Mucosa of gallbladder (tissue), 1 donor: ENCODE data around the gene GRK5. TPM values are rescaled to one million over a fixed set of nuclear protein-coding genes. Genes with fewer than 3 reads are reported as not detected.

Experiments
- DNase-seq: peaks from one replicate; pipeline ENCODE4 v3.0.0-alpha.2; 2020; ENCODE audit warnings: low spot score
- total RNA-seq: library from RNA; stranded (reverse); gene quantifications from one replicate; pipeline ENCODE4 v1.2.1, GENCODE V29; 2021
- donor health status: DM: no; HTN: no; CAD: no.

Gene GRK5
- total RNA-seq, 1 donor from 2014 or later = 21.1 TPM

- no peak for DNase-seq
These were observed 90.0 kb downstream of the GRK5 start for GRCh38 chr10:119297207-119297968.

- no peak for DNase-seq
These were observed 91.4 kb downstream of the GRK5 start for GRCh38 chr10:119298810-119299209.

- no peak for DNase-seq
These were observed 92.2 kb downstream of the GRK5 start for GRCh38 chr10:119299531-119299930.

GRCh38 chr10:119301397-119301796 is 94.0 kb downstream of the GRK5 start:
- no peak for DNase-seq

GRCh38 chr10:119302172-119302571 is 94.8 kb downstream of the GRK5 start:
- no peak for DNase-seq

GRCh38 chr10:119302591-119303253 is 95.4 kb downstream of the GRK5 start:
- no peak for DNase-seq

- no peak for DNase-seq
These were observed 96.5 kb downstream of the GRK5 start for GRCh38 chr10:119303886-119304285.

GRCh38 chr10:119304541-119304940 is 97.2 kb downstream of the GRK5 start:
- no peak for DNase-seq

- peak; percentile 42 for DNase-seq
These were observed 98.6 kb downstream of the GRK5 start for GRCh38 chr10:119305860-119306513.

- DNase-seq = no peak
These were observed 99.2 kb downstream of the GRK5 start for GRCh38 chr10:119306514-119306951.

- DNase-seq = no peak
These were observed 99.6 kb downstream of the GRK5 start for GRCh38 chr10:119306986-119307392.

- DNase-seq = no peak
These were observed 100.7 kb downstream of the GRK5 start for GRCh38 chr10:119308089-119308488.

- DNase-seq = no peak
These were observed 101.4 kb downstream of the GRK5 start for GRCh38 chr10:119308551-119309422.

GRCh38 chr10:119309423-119309770 is 102.0 kb downstream of the GRK5 start:
- no peak for DNase-seq

- no peak for DNase-seq
These were observed 103.4 kb downstream of the GRK5 start for GRCh38 chr10:119310806-119311205.

- DNase-seq = no peak
These were observed 104.9 kb downstream of the GRK5 start for GRCh38 chr10:119312241-119312640.

- DNase-seq = no peak
These were observed 105.7 kb downstream of the GRK5 start for GRCh38 chr10:119313024-119313423.

GRCh38 chr10:119313644-119314043 is 106.3 kb downstream of the GRK5 start:
- DNase-seq = no peak

GRCh38 chr10:119314061-119314460 is 106.7 kb downstream of the GRK5 start:
- no peak for DNase-seq

GRCh38 chr10:119314486-119314885 is 107.1 kb downstream of the GRK5 start:
- DNase-seq = no peak

- DNase-seq = no peak
These were observed 108.0 kb downstream of the GRK5 start for GRCh38 chr10:119315128-119316001.
